ENCODE results near the gene SLC25A39.

The SLC25A39 gene, protein sequence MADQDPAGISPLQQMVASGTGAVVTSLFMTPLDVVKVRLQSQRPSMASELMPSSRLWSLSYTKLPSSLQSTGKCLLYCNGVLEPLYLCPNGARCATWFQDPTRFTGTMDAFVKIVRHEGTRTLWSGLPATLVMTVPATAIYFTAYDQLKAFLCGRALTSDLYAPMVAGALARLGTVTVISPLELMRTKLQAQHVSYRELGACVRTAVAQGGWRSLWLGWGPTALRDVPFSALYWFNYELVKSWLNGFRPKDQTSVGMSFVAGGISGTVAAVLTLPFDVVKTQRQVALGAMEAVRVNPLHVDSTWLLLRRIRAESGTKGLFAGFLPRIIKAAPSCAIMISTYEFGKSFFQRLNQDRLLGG

DNA sequence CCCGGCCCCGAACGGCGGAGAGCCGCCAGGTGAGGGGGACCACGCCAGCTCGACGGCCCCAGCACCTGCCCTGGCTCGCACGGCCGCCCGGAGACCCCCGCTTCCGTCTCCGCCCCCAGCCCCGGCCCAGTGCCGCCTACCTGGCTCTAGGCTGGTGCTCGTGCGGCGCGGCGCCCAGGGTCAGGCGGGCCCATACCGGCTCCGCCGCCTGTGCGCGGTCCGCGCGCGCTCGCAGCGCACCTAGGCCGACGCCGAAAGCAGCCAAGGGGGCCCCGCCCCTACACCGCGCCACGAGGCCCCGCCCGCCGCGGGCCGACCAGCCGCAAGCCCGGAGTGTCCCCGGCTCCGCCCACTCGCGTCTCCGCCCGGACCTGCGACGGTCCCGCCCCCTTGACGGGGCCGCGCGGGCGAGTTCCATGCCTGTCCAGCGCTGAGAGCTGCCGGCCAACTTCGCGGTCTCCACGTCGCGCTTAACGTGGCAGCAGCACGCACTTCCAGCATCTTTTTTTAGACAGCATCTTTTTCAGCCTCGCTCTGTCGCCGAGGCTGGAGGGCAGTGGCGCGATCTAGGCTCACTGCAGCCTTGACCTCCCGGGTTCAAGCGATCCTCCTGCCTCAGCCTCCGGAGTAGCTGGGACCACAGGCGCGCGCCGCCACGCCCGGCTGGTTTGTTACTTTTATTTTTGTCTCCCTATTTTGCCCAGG lies at the start of gene SLC25A39:
Gene SLC25A39, minus strand, starts transcription at position 253 of the 705 bp plus-strand sequence. CDS start 1,261 bp downstream, outside the sequence.
- TF ChIP-seq GATA3 (IDR thresholded peaks at IDR 0.05; ENCODE audit: low read depth, low read length) (no peak), GATA2 (IDR thresholded peaks at IDR 0.05; ENCODE audit: low read depth, low read length) (no peak)

DNA sequence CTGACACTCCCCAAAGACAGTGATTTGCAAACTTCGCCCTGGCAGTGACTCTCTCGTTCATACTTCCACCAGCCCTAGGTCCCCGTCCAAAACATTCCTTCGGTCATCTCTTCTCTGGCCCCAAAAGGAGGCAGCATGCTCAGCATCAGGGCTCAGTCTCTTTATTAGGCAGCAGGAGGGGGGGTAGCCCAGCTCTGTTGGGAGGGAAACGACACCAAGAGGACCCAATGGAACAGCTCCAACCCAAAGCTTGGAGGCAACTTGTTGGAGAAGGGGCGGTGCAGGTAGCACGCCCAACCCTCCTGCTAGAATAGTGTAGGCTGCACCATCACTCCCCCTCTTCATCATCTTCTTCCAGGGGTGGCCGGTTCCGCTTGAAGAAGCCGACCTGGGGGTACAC lies 47.4 kb upstream of the SLC25A39 start:
- no peak for TF ChIP-seq GATA3 (IDR thresholded peaks at IDR 0.05; ENCODE audit: low read depth, low read length)
- no peak for TF ChIP-seq GATA2 (IDR thresholded peaks at IDR 0.05; ENCODE audit: low read depth, low read length)

DNA sequence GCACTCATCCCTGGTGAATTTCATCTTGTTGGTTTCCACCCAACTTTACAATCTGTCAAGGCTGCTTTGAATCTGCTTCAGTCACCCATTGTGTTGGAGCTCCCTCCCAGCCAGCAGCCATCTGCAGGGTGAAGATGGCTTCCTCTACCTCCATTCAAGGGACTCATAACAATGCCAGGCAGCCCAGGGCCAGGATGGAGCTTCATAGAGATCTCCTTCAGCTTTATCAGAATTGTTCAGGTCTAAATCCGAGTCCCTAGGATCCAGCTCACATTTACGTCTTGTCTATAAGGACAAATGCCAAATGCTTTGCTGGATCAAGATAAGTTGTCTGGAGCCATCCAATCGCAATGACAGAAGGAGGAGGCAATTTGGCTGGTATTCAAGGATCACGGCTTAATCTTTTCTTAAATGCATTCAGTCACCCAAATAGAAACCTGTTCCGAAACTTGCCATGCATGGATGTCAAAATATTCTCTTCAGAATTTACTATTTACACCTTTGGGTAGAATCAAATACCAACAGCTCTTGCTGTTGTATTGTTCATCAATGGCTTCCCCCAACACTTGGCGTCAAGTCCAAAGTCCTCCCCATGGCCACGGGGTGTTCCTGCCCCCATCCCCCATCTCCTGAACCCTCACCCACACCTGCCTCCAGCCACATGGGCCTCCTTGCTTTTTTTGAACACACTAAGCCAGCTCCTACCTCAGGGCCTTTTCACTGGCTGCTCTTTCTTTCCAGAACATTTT lies 42.8 kb upstream of the SLC25A39 start:
- TF ChIP-seq GATA3 (IDR thresholded peaks at IDR 0.05; ENCODE audit: low read depth, low read length): no peak
- TF ChIP-seq GATA2 (IDR thresholded peaks at IDR 0.05; ENCODE audit: low read depth, low read length): no peak

DNA sequence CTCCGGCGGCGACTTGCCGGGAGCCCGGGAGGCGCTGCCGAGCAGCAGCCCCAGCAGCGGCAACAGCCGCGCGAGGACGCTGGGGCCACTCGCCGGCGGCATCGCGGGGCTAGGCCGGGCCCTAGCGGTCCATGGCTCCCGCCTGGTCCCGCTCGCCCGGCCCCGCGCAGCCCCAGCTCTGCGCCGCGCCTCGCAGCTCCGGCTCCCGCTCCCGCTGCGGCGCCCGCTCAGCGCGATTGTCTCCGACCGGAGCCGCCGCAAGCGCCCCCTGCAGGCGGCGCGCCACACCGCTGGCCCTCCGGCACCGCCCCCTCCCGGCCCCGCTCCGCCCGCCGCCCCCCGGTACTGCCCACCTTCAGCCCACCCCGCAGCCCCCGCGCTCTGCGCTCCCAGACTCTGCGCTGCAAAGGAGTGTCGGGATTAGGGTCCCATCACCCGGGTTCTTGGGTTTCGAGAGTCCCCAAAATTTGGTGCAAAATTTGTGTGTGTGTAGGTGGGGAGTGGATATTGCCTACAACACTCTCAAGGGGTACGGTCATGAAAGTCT lies 39.1 kb upstream of the SLC25A39 start, which contains the start of gene FAM171A2:
Gene FAM171A2, minus strand, starts transcription at position 241 of the 547 bp plus-strand sequence. Its CDS starts 139 bp downstream, at position 102.
- TF ChIP-seq GATA3 (IDR thresholded peaks at IDR 0.05; ENCODE audit: low read depth, low read length): no peak
- TF ChIP-seq GATA2 (IDR thresholded peaks at IDR 0.05; ENCODE audit: low read depth, low read length): no peak

DNA sequence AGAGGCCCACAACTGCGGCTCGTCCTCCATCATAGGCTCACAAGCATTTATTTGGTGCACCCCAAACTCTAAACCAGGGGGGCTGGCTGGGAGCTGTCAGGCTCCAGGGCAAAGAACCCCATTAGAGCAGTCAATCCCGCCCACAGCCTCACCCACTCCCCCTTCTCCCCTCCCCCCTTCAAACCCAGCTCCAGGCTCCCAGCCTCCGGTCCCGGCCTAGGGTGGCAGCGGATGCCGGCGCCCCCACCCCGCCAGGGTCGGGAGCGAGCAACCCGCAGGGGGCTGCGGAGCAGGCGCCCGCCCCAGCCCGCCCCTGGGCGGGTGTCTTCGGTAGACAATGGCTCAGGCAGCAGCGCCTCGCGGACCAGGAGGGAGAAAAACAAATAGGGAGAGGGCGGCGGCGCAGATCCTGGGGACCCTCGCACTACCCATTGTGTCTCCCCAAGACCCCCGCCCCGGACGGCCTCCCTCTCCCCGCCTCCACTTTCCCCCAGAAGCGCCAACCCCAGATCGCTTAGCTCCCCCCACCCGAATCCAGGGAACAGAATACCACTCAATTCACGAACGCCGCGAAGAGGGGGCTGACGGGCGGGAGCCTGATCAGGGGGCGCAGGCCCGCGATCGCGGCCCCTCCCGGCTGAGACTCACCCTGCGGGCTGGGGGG lies 38.5 kb upstream of the SLC25A39 start:
- TF ChIP-seq GATA2 (IDR thresholded peaks at IDR 0.05; ENCODE audit: low read depth, low read length) (no peak), GATA3 (IDR thresholded peaks at IDR 0.05; ENCODE audit: low read depth, low read length) (no peak)

DNA sequence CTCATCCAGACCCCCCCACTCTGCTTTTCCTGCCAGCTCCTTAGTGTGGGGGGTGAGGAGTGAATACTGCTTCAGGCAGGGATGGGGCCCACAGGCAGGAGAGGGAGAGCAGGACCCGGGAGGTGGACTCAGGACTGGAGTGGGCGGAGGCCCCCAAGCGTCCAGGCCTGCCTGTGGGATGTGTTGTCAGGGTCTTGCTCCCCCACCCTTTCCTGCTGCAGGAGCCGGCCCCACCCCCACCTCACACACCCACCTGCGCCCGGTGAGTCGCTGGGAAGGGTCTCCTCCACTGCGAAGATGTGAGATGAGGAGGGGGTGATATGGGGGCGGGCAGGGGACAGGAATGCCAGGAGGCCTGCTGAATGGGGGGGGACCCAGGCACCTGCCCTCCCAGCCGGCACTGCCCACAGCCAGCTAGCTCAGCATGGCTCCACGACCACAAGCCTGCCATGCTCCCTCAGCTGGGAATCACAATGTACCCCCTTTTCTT lies 37.9 kb upstream of the SLC25A39 start:
- TF ChIP-seq GATA3 (IDR thresholded peaks at IDR 0.05; ENCODE audit: low read depth, low read length) (no peak), GATA2 (IDR thresholded peaks at IDR 0.05; ENCODE audit: low read depth, low read length) (no peak)

DNA sequence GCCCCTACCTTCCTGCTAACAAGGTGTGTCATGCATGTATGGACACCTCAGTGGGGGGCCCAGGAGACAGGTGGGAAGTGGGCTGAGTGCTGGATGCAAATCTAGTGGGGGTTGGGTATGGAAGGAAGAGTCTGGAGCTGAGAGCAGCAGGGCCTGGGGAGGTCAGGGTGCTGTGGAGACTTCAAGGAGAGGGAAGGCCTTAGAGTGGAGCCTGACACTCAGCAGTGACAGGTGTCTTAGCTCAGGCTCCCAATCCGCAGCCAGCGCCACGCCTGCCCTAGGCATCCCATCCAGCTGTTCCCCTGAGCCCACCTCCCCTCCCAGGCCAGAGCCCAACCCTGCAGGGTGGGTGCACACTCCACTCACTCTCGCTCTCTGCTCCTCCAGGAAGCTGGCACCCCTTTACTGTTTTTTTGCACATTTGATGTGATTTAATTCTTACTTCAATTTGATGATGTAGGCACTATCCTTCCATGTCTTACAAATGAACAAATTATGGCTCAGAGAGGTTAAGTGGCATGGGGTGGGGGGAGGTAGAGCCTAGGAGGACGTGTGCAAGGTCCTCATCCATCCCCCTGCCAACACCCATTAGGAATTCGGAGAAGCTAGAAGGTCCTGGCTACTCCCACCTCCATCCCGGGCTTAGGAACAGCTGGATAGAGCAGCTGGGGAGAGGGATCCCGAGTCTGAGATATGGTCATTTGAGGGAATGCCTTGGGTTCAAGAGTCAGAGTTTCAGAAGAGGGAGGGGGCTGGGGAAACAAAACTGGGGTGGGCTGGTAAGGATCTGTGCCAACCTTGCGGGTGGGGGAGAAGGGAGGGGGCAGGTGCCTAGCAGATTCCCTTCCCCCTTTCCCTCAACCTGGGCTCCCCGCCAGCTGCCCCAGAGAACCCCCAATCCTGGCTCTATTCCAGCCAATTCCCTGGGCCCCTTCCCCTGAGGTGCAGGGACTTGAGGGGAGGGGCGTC lies 37.0 kb upstream of the SLC25A39 start:
- TF ChIP-seq GATA2 (IDR thresholded peaks at IDR 0.05; ENCODE audit: low read depth, low read length) (no peak), GATA3 (IDR thresholded peaks at IDR 0.05; ENCODE audit: low read depth, low read length) (no peak)

DNA sequence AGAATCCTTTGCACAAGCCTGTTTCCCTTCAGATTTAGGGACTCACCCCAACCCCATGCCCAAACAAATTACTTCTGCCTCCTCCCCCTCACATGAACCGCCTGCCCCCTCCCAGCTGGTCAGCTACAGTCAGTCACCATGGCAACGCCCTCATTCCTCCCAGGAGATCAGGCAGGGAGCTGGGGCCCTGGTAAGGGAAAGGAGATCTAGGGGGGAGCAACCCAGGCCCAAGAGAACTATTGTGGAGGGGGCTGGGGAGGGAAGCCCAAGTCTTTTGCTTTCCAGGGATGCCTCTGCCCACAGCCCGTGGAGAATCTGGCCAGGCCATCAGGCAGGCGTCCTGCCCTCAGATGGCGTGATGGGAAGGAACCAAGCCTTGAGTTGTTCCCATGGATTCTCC lies 36.2 kb upstream of the SLC25A39 start:
- TF ChIP-seq GATA3 (IDR thresholded peaks at IDR 0.05; ENCODE audit: low read depth, low read length) (no peak), GATA2 (IDR thresholded peaks at IDR 0.05; ENCODE audit: low read depth, low read length) (no peak)

DNA sequence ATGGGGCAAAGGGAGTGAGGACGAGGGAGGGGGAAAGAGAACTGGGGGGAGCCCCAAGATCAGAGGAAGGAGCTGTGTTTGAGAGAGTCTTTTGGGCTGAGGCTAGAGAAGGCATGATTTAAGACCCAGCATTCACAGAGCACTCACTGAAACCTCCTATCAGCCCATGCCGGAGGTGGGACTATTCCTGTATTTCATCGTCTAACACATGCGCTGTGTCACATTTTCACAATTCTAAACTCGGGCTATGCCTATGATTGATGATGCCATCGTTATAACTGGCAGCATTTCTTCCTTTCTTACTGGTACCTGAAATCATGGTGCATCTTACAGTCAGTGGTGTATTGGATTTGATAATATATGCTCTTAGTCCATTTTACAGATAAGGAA lies 35.5 kb upstream of the SLC25A39 start:
- TF ChIP-seq GATA2 (IDR thresholded peaks at IDR 0.05; ENCODE audit: low read depth, low read length) (no peak), GATA3 (IDR thresholded peaks at IDR 0.05; ENCODE audit: low read depth, low read length) (no peak)

DNA sequence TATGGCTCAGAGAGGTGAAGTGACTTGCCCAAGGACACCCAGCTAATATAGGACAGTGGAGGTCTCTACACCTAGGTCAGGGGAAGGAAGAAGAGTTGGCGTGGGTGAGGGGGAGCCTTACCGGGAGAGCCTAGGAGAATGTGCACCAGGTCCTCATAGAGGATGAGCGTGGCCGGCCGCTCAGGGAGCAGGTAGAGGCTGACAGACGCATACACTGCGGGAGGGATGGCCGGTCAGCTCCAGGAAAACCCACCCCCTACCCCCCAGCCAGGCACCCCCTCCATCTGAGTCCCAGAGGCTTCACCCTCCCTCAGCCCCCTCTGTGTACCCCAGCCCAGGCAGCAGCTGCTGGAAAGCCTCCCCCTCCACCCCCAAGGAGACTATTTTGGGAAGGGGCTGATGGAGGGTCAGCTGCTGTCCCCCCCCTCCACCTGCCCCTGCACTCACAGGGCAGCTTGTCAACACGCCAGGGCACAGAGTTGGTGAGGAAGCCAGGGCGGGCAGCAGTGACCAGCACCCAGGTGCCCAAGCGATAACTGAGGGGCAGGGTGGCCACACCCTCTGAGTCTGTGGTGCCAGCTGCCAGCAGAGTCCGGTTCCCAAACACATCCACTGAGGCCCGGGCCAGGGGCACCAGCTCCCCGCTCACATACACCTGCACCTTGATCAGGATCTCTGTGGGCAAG lies 35.0 kb upstream of the SLC25A39 start:
- no peak for TF ChIP-seq GATA2 (IDR thresholded peaks at IDR 0.05; ENCODE audit: low read depth, low read length)

DNA sequence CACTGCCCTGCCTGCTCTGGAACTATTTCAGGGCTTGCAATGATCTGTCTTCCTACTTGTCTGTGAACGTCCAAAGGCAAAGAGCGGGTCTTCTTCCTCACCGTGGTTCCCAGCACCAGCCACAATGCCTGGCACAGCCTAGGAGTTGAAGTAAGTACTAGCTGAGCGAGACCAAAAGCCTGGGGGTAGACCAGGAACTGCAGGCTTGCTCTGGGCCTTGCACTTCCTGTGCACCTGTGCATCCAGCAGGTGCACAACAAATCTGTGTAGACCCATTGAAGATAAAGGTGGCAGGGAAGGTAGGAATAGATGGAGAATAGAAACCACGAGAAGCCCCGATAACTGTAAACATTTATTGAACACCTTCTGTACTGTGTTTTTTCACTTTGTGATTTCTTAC lies 34.4 kb upstream of the SLC25A39 start:
- TF ChIP-seq GATA2 (IDR thresholded peaks at IDR 0.05; ENCODE audit: low read depth, low read length): no peak
- TF ChIP-seq GATA3 (IDR thresholded peaks at IDR 0.05; ENCODE audit: low read depth, low read length): no peak

DNA sequence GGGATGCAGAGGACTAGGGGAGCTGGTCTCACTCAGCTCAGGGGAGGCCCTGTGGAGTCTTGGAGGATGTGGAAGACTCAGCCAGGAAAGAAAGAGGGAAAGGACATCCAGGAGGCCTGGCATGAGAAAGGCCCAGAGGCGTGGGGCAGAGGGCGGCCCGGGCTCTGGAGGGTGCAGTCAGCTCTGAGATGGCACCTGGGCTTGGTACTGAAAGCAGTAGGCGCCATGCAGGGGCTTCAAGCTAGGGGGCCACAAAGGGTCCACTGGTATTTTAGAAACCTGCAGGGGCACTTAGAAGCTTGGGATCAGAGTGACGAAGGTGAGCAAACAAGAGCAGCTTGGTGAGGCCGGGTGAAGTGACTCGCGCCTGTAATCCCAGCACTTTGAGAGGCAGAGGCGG lies 33.4 kb upstream of the SLC25A39 start:
- no peak for TF ChIP-seq GATA2 (IDR thresholded peaks at IDR 0.05; ENCODE audit: low read depth, low read length)

Data from SH-SY5Y (cell line).